C4-2B (cell line): Measurements from ENCODE around the gene PDXK.

Experiments
- ZFX ChIP-seq: fragments of 450-650 bp; IDR thresholded peaks from 2 replicates; pipeline ENCODE4 v1.6.1; 2017
- TF ChIP-seq, protein P1 (sequence below): fragments of 450-650 bp; conservative IDR thresholded peaks from 2 replicates; pipeline ENCODE4 v1.5.1; 2017; ENCODE audit warnings: mild to moderate bottlenecking

GRCh38 chr21:43769325-43769958, 50.5 kb downstream of the PDXK start:
- TF ChIP-seq, protein P1, sequence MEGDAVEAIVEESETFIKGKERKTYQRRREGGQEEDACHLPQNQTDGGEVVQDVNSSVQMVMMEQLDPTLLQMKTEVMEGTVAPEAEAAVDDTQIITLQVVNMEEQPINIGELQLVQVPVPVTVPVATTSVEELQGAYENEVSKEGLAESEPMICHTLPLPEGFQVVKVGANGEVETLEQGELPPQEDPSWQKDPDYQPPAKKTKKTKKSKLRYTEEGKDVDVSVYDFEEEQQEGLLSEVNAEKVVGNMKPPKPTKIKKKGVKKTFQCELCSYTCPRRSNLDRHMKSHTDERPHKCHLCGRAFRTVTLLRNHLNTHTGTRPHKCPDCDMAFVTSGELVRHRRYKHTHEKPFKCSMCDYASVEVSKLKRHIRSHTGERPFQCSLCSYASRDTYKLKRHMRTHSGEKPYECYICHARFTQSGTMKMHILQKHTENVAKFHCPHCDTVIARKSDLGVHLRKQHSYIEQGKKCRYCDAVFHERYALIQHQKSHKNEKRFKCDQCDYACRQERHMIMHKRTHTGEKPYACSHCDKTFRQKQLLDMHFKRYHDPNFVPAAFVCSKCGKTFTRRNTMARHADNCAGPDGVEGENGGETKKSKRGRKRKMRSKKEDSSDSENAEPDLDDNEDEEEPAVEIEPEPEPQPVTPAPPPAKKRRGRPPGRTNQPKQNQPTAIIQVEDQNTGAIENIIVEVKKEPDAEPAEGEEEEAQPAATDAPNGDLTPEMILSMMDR, result no peak
- no peak for TF ChIP-seq ZFX
